GM23338 (cell line): ENCODE results near the gene PRSS48. TPM values are rescaled to one million over a fixed set of nuclear protein-coding genes. Genes with fewer than 3 reads are reported as not detected.

Experiments
- ATAC-seq: fragments of 200-7000 bp; cut with Tn5 transposase; 3 replicates; pipeline ENCODE4 v1.9.1; 2020
- DNase-seq: peaks from one replicate; pipeline ENCODE4 v3.0.0-alpha.2; 2015; ENCODE audit warnings: low spot score
- H2AFZ ChIP-seq: fragments of 200-600 bp; sonication (generic); 2 replicates; pipeline ENCODE4 v1.8.0; 2016; ENCODE audit warnings: antibody characterized with exemption, mild to moderate bottlenecking, moderate library complexity
- H3F3A ChIP-seq: fragments of 200-600 bp; sonication (generic); replicated peaks from 2 replicates; pipeline ENCODE4 v1.8.0; 2017; ENCODE audit warnings: antibody characterized with exemption, mixed run types, low read depth
- H3K27ac ChIP-seq: fragments of 200-600 bp; sonication (generic); 2 replicates; pipeline ENCODE4 v1.6.1; 2016; ENCODE audit warnings: low read depth
- H3K27me3 ChIP-seq: fragments of 200-600 bp; sonication (generic); 2 replicates; pipeline ENCODE4 v1.8.0; 2016; ENCODE audit warnings: mild to moderate bottlenecking, mixed run types, moderate library complexity; ENCODE audit not compliant: insufficient read depth
- H3K36me3 ChIP-seq: fragments of 200-600 bp; sonication (generic); 2 replicates; pipeline ENCODE4 v1.8.0; 2016; ENCODE audit warnings: mild to moderate bottlenecking; ENCODE audit not compliant: insufficient read depth
- H3K4me1 ChIP-seq: fragments of 200-600 bp; sonication (generic); 2 replicates; pipeline ENCODE4 v1.8.0; 2016; ENCODE audit warnings: mild to moderate bottlenecking, moderate library complexity; ENCODE audit not compliant: insufficient read depth
- H3K4me2 ChIP-seq: fragments of 200-600 bp; sonication (generic); 2 replicates; pipeline ENCODE4 v1.7.1; 2017; ENCODE audit warnings: mixed run types
- H3K4me3 ChIP-seq: fragments of 200-600 bp; sonication (generic); 2 replicates; pipeline ENCODE4 v1.6.1; 2016; ENCODE audit warnings: mixed run types
- H3K79me2 ChIP-seq: fragments of 200-600 bp; sonication (generic); replicated peaks from 2 replicates; pipeline ENCODE4 v1.8.0; 2017; ENCODE audit warnings: mild to moderate bottlenecking; ENCODE audit not compliant: insufficient read depth
- H3K9me2 ChIP-seq: fragments of 200-600 bp; sonication (generic); 2 replicates; pipeline ENCODE4 v1.8.0; 2017; ENCODE audit not compliant: insufficient read depth
- H4K20me1 ChIP-seq: fragments of 200-600 bp; sonication (generic); replicated peaks from 2 replicates; pipeline ENCODE4 v1.8.0; 2017; ENCODE audit warnings: mild to moderate bottlenecking; ENCODE audit not compliant: insufficient read depth
- H3K27ac Mint-ChIP-seq: 2 replicates; pipeline ENCODE4 v1.8.0; 2020; ENCODE audit warnings: inconsistent platforms, mild to moderate bottlenecking, moderate library complexity, mixed read lengths
- H3K27me3 Mint-ChIP-seq: 3 replicates; pipeline ENCODE4 v1.8.0; 2022; ENCODE audit warnings: low read depth, mild to moderate bottlenecking, moderate library complexity, mixed read lengths, inconsistent platforms; ENCODE audit not compliant: insufficient read depth, poor library complexity
- H3K36me3 Mint-ChIP-seq: 3 replicates; pipeline ENCODE4 v1.8.0; 2021; ENCODE audit warnings: low read depth, mild to moderate bottlenecking, inconsistent platforms, moderate library complexity, mixed read lengths
- H3K4me1 Mint-ChIP-seq: 3 replicates; pipeline ENCODE4 v1.8.0; 2020; ENCODE audit warnings: mild to moderate bottlenecking, inconsistent platforms, mixed read lengths
- H3K4me3 Mint-ChIP-seq: 3 replicates; pipeline ENCODE4 v1.8.0; 2021; ENCODE audit warnings: moderate library complexity, mild to moderate bottlenecking, inconsistent platforms, mixed read lengths
- H3K9me3 Mint-ChIP-seq: 3 replicates; pipeline ENCODE4 v1.8.0; 2020; ENCODE audit warnings: moderate library complexity, mild to moderate bottlenecking, inconsistent platforms, mixed read lengths
- ETS1 ChIP-seq: IDR thresholded peaks from 2 replicates; pipeline ENCODE4 v1.6.1; 2016; ENCODE audit warnings: antibody characterized with exemption
- EZH2phosphoT487 ChIP-seq: fragments of 200-600 bp; sonication (generic); IDR thresholded peaks from one replicate; pipeline ENCODE4 v1.8.1; 2018; ENCODE audit warnings: antibody characterized with exemption; ENCODE audit not compliant: unreplicated experiment
- POLR2AphosphoS5 ChIP-seq: IDR thresholded peaks from 2 replicates; pipeline ENCODE4 v1.6.1; 2016; ENCODE audit warnings: antibody characterized with exemption, low read depth
- ZNF114 ChIP-seq: fragments of 250-450 bp; sonication (Bioruptor Pico); IDR thresholded peaks from 2 replicates; pipeline ENCODE4 v1.5.0; 2020; ENCODE audit warnings: mild to moderate bottlenecking, moderate library complexity
- ZNF462 ChIP-seq: fragments of 250-450 bp; sonication (Bioruptor Pico); IDR thresholded peaks from 2 replicates; pipeline ENCODE4 v1.5.0; 2020; ENCODE audit warnings: mild to moderate bottlenecking, moderate library complexity
- polyA plus RNA-seq: library from polyadenylated mRNA; unstranded; fragments of >200 nt; fragmentation: Nextera tagmentation; extraction: Ambion mirVana; gene quantifications from 2 replicates; pipeline ENCODE4 v1.2.1, GENCODE V29; 2016
- total RNA-seq: library from RNA; depleted of rRNA; stranded (reverse); fragments of >200 nt; shearing (Covaris generic); gene quantifications from 2 replicates; pipeline ENCODE4 v1.2.3, GENCODE V29; 2014
- TF ChIP-seq, protein P1 (sequence below), 2 experiments: fragments of 200-600 bp in 1 of 2; sonication (generic) in 1 of 2; conservative IDR thresholded peaks; 2 replicates each; pipeline versions ENCODE4 v1.5.1 to v1.6.1; 2016 to 2017; ENCODE audit warnings: antibody characterized with exemption in 2 of 2, low read depth in 2 of 2, mild to moderate bottlenecking in 2 of 2, moderate library complexity in 1 of 2

Gene PRSS48
- total and polyA plus RNA-seq, 2 experiments from 2014 or later = 0.36 TPM; not detected in 1

DNA sequence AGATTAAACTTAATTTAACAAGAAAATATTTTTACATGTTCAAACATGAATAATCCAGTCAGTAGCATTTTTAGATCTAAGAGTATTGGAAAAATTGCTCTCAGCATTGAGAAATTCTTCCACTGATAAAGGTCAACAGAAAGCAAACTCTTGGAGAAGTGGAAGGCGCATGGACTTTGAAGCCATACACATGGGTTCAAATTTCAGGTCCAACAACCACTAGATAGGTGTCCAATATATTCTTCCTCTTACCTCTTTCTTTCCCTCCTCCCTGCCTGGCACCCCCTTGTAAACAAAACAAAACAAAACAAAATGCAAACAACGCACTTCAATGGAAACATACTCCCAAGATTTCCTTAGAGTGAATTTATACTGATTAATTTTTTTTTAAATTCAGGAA lies 28.4 kb upstream of the PRSS48 start (continued):
- TF ChIP-seq ETS1 (no peak), EZH2phosphoT487 (no peak), ZNF114 (CRISPR knock-in tag) (no peak), POLR2AphosphoS5 (no peak)
- TF ChIP-seq, protein P1, sequence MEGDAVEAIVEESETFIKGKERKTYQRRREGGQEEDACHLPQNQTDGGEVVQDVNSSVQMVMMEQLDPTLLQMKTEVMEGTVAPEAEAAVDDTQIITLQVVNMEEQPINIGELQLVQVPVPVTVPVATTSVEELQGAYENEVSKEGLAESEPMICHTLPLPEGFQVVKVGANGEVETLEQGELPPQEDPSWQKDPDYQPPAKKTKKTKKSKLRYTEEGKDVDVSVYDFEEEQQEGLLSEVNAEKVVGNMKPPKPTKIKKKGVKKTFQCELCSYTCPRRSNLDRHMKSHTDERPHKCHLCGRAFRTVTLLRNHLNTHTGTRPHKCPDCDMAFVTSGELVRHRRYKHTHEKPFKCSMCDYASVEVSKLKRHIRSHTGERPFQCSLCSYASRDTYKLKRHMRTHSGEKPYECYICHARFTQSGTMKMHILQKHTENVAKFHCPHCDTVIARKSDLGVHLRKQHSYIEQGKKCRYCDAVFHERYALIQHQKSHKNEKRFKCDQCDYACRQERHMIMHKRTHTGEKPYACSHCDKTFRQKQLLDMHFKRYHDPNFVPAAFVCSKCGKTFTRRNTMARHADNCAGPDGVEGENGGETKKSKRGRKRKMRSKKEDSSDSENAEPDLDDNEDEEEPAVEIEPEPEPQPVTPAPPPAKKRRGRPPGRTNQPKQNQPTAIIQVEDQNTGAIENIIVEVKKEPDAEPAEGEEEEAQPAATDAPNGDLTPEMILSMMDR (conservative IDR thresholded peaks at IDR 0.05; ENCODE audit: low read depth in 2 of 2) = no peak

GRCh38 chr4:151250706-151251105 lies 26.3 kb upstream of the PRSS48 start:
- Histone ChIP-seq H3K4me3 (no peak overlapping the region), H3K9me2 (no peaks in the 10 kb centered on the region), H2AFZ (no peak overlapping the region), H3K4me2 (peak overlapping the region; percentile 11), H3F3A (peaks cover 4% of the 10 kb centered on the region; the same call in 1 of the 2 replicates), H3K27me3 (no peaks in the 10 kb centered on the region), H3K4me1 (peaks cover 21% of the 10 kb centered on the region), H4K20me1 (peaks cover 6% of the 10 kb centered on the region; the same call in 1 of the 2 replicates), H3K36me3 (no peaks in the 10 kb centered on the region), H3K27ac (peak overlapping the region; percentile 40), H3K79me2 (peaks cover 63% of the 10 kb centered on the region)
- no peaks in the 10 kb centered on the region; the same call in 2 of the 3 replicates for H3K9me3 Mint-ChIP-seq
- peak overlapping the region; percentile 75; the same call in 1 of the 2 replicates for H3K27ac Mint-ChIP-seq
- peaks cover 10% of the 10 kb centered on the region; the same call in 2 of the 3 replicates for H3K36me3 Mint-ChIP-seq
- H3K4me1 Mint-ChIP-seq = peaks cover 20% of the 10 kb centered on the region
- DNase-seq = peak; percentile 73
- H3K27me3 Mint-ChIP-seq = no peaks in the 10 kb centered on the region
- peak; percentile 99 for ATAC-seq
- peak; percentile 33; the same call in 1 of the 2 replicates for TF ChIP-seq ZNF462
- TF ChIP-seq, protein P1 (conservative IDR thresholded peaks at IDR 0.05; ENCODE audit: low read depth in 2 of 2) = no peak
- peak overlapping the region; percentile 27; the same call in 2 of the 3 replicates for H3K4me3 Mint-ChIP-seq
